GM12865 (cell line): ENCODE measurements around the gene CNTD1.

Experiments used
- DNase-seq: peaks from one replicate; pipeline ENCODE4 v3.0.0; 2010; ENCODE audit warnings: low read depth
- H3K4me3 ChIP-seq: 2 replicates; pipeline ENCODE4 v1.5.1; 2011; ENCODE audit warnings: mild to moderate bottlenecking, low read depth, low read length, control low read depth
- TF ChIP-seq, protein P1 (sequence below): IDR thresholded peaks from 2 replicates; pipeline ENCODE4 v1.5.1; 2011; ENCODE audit warnings: low read length, control low read depth, low read depth, inconsistent platforms; ENCODE audit not compliant: insufficient read depth; ENCODE audit errors: missing control alignments

The CNTD1 gene

DNA sequence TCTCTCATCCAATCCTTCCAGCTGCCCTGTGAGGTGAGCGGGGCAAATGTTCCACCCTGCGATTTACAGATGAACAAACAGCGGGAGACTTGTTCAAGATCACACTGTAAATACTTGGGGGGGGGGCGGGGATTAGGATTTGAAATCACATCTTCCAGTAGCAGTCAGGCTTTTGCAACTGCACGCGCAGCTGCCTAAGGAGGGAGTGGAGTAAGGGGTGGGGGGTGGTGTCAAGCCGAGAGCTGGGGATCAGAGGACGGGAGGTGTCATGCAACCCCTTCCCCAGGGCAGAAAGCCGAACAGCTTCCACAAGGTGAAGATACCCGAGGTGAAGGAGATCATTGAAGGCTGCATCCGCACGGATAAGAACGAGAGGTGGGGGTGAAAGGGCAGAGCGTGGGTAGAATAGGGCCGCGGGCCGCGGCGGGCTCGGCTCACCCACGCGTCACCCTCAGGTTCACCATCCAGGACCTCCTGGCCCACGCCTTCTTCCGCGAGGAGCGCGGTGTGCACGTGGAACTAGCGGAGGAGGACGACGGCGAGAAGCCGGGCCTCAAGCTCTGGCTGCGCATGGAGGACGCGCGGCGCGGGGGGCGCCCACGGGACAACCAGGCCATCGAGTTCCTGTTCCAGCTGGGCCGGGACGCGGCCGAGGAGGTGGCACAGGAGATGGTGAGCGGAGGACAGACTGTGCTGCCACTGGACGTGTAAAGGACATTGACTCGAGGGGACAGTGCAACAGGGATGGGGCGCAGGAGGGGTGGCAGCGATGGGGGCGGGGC lies 13.7 kb upstream of the CNTD1 start:
- TF ChIP-seq, protein P1, sequence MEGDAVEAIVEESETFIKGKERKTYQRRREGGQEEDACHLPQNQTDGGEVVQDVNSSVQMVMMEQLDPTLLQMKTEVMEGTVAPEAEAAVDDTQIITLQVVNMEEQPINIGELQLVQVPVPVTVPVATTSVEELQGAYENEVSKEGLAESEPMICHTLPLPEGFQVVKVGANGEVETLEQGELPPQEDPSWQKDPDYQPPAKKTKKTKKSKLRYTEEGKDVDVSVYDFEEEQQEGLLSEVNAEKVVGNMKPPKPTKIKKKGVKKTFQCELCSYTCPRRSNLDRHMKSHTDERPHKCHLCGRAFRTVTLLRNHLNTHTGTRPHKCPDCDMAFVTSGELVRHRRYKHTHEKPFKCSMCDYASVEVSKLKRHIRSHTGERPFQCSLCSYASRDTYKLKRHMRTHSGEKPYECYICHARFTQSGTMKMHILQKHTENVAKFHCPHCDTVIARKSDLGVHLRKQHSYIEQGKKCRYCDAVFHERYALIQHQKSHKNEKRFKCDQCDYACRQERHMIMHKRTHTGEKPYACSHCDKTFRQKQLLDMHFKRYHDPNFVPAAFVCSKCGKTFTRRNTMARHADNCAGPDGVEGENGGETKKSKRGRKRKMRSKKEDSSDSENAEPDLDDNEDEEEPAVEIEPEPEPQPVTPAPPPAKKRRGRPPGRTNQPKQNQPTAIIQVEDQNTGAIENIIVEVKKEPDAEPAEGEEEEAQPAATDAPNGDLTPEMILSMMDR: no peak
- no peak overlapping the region for H3K4me3 ChIP-seq
- DNase-seq: no peak

DNA sequence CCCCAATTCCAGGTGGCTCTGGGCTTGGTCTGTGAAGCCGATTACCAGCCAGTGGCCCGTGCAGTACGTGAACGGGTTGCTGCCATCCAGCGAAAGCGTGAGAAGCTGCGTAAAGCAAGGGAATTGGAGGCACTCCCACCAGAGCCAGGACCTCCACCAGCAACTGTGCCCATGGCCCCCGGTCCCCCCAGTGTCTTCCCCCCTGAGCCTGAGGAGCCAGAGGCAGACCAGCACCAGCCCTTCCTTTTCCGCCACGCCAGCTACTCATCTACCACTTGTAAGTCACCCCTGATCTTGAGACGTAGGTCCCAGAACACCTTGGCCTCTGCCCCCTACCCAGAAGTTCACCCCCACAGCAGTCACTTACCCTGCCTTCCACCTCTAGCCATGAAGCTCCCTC lies 11.4 kb upstream of the CNTD1 start:
- DNase-seq: no peak
- TF ChIP-seq, protein P1: no peak
- H3K4me3 ChIP-seq: no peak overlapping the region

DNA sequence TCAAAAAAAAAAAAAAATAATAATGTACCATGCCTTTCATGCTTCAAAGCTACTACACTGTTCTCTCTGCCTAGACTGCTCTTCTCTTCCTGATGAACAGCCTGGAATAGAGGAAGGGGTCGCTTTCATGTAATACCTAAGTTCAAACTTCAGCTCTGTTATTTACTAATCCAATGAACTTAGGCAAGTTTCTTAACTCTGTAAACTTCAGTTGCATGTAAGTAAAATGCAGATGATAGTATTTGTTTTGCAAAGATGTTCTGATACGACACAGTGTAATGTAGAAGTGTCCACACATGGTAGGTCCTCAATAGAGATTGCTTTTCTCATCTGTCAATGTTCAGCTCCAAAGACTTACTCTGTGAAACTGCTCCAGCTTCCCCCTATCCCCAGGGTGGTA lies 6.7 kb upstream of the CNTD1 start:
- H3K4me3 ChIP-seq: no peak overlapping the region
- DNase-seq: no peak
- TF ChIP-seq, protein P1: no peak

DNA sequence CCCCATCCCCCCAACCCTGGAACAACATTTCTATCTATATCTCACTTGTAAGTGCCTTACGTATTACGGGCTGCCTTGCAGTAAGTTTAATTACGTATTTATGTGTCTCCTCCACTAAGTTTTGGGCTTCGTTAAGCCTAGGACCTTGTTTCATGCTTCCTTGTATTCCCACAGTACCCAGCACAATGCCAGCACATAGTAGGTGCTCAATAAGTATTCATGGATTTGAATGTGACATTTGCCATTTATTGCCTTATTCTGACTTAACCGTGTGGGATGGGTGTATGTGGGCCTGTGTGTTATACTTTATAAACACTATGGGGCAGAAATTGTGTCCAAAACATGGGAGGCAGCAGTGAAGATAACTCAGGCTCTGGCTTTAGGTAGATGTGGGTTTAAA lies 6.1 kb upstream of the CNTD1 start:
- no peak for DNase-seq
- no peak overlapping the region for H3K4me3 ChIP-seq
- TF ChIP-seq, protein P1: no peak

DNA sequence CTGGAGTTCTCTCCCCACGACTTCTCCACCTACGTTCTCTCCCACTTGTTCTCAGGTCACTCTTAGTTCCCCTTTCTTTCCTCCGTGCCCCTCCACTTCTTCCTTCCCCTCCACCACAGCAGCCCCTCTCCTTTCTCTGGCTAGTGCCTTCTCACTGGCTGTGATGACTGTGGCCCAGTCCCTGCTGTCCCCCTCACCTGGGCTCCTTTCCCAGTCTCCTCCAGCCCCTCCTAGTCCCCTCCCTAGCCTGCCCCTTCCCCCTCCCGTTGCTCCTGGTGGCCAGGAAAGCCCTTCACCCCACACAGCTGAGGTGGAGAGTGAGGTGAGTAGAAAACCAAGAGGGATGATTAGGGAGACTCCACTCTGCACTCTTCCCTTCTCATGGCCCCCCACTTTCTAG lies 3.6 kb upstream of the CNTD1 start:
- no peak overlapping the region for H3K4me3 ChIP-seq
- TF ChIP-seq, protein P1: no peak
- no peak for DNase-seq

DNA sequence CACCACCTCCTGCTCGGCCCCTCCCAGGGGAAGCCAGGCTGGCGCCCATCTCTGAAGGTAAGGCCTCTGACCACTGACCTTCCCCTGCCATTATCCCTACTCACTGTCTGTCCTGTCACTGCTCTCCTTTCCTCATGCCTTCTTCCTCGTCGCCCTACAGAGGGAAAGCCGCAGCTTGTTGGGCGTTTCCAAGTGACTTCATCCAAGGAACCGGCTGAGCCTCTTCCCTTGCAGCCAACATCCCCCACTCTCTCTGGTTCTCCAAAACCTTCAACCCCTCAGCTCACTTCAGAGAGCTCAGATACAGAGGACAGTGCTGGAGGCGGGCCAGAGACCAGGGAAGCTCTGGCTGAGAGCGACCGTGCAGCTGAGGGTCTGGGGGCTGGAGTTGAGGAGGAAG lies 3.2 kb upstream of the CNTD1 start:
- DNase-seq: no peak
- TF ChIP-seq, protein P1: no peak
- no peak overlapping the region for H3K4me3 ChIP-seq
